GM12865 (cell line): Measurements from ENCODE around the gene MYT1.
"Not testable (repeated sequence)": the region's sequence is repeated elsewhere in the genome, so short reads cannot be mapped to it uniquely, and the experiment has no call there.

Source experiments
- DNase-seq: peaks from one replicate; pipeline ENCODE4 v3.0.0; 2010; ENCODE audit warnings: low read depth
- H3K4me3 ChIP-seq: 2 replicates; pipeline ENCODE4 v1.5.1; 2011; ENCODE audit warnings: mild to moderate bottlenecking, low read depth, low read length, control low read depth
- TF ChIP-seq, protein P1 (sequence below): IDR thresholded peaks from 2 replicates; pipeline ENCODE4 v1.5.1; 2011; ENCODE audit warnings: low read length, control low read depth, low read depth, inconsistent platforms; ENCODE audit not compliant: insufficient read depth; ENCODE audit errors: missing control alignments

Gene MYT1

DNA sequence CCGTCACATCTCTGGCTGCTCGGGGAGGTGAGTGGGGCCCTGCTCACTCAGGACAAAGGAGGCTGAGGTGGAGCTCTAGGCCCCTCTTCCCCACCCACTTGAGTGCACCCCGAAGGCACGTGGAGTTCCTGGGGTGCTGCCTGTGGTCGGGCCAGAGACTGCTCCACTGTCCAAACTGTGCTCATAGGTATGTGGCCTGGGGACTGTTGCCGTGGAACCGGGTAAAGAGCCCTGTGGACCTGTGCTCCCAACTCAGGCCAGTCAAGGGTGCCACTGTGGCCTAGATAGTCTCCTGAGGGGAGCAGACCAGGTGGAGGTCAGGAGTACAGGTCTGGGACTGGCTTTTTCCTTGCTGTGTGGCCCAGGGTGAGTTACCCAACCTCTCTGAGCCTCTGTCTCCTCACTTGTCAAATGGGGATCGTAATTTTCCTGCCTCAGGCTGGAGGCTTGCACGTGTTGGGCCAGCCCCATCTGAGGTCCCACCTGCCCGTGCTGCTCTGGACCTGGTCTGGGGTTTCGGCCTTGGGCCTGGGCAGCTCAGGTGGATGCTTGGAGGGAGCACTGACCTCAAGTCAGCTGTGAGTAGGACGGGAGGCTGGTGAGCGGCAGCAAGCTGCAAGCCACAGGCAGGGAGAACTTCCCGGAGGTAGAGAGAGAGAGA is 44.4 kb upstream of the MYT1 start:
- TF ChIP-seq, protein P1, sequence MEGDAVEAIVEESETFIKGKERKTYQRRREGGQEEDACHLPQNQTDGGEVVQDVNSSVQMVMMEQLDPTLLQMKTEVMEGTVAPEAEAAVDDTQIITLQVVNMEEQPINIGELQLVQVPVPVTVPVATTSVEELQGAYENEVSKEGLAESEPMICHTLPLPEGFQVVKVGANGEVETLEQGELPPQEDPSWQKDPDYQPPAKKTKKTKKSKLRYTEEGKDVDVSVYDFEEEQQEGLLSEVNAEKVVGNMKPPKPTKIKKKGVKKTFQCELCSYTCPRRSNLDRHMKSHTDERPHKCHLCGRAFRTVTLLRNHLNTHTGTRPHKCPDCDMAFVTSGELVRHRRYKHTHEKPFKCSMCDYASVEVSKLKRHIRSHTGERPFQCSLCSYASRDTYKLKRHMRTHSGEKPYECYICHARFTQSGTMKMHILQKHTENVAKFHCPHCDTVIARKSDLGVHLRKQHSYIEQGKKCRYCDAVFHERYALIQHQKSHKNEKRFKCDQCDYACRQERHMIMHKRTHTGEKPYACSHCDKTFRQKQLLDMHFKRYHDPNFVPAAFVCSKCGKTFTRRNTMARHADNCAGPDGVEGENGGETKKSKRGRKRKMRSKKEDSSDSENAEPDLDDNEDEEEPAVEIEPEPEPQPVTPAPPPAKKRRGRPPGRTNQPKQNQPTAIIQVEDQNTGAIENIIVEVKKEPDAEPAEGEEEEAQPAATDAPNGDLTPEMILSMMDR: no peak
- peak overlapping the region; percentile 32; the same call in 1 of the 2 replicates for H3K4me3 ChIP-seq
- no peak for DNase-seq

DNA sequence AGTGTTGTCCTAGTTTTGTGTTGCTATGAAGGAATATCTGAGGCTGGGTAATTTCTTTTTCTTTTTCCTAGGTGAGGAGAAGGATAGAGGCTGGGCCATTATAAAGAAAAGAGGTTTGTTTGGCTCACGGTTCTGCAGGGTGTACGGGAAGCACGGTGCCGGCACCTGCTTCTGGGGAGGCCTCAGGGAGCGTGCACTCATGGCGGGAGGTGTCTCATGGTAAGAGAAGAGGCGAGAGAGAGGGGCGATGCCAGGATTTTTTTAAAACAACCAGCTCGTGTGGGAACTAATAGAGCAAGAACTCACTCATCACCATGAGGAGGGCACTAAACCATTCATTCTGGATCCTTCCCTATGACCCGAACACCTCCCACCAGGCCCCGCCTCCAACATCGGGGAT is 42.7 kb upstream of the MYT1 start:
- TF ChIP-seq, protein P1: no peak

DNA sequence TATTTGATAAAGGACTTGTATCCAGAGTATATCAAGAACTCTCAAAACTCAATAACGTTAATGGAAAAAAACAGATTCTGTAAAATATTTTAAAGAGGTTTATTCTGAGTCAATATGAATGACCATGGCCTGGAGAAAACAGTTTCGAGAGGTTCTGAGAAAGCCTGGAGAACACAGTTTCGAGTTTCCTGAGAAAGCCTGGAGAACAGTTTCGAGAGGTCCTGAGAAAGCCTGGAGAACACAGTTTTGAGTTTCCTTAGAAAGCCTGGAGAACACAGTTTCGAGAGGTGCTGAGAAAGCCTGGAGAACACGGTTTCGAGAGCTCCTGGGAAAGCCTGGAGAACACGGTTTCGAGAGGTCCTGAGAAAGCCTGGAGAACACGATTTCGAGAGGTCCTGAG is 41.3 kb upstream of the MYT1 start:
- not testable (repeated sequence) for H3K4me3 ChIP-seq, DNase-seq

More for the DNA sequence above, 42.7 kb upstream of the MYT1 start:
- DNase-seq: no peak
- H3K4me3 ChIP-seq: no peak overlapping the region

- H3K4me3 ChIP-seq, DNase-seq: not testable (repeated sequence)
These were observed 40.7 kb upstream of the MYT1 start for GRCh38 chr20:64123517-64123916.

DNA sequence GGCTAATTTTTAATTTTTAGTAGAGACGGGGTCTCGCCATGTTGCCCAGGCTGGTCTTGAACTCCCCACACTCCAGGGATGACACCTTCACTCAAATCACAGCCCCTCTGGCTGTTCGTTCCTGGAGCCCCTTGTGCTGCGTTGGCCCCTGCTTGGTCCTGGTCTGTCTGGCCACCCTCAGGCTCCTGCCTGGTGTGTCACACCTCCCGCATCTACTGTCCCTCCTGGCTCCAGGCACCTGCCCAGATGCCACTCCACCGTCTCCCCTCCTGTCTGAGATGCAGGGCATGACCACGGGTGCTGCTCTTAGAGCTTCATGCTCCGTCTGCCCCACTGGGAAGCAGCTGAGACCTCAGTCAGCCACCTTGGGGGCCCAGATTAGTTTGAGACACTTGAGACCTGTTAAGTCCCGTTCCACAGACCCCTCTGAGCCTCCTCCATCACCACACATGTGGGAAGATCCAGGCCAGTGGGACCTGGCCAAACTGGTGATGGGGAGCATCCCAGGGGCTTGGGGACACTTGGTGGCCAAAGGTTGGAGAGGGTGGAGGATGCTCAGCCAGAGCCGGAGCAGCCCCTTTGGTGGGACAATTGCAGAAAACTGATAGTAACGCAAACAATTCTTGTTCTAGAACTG is 35.0 kb upstream of the MYT1 start:
- TF ChIP-seq, protein P1: no peak
- no peak overlapping the region for H3K4me3 ChIP-seq
- no peak for DNase-seq

DNA sequence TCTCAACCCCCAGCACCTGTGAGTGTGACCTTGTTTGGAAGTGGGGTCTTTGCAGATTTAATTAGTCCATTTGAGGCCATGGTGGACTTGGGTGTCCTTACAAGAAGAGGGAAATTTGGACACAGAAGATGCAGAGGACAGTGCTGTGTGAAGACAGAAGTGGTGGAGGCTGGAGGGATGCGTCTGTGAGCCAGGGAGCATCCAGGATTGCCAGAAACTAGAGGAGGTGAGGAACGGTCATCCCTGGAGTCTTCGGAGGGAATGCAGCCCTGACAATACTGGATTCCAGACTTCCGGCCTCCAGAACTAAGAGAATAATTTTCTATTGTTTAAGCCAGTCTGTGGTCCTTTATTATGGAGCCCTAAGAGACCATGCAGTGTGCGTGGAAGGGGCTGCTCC is 34.0 kb upstream of the MYT1 start:
- TF ChIP-seq, protein P1: no peak
- H3K4me3 ChIP-seq: no peak overlapping the region
- DNase-seq: no peak

DNA sequence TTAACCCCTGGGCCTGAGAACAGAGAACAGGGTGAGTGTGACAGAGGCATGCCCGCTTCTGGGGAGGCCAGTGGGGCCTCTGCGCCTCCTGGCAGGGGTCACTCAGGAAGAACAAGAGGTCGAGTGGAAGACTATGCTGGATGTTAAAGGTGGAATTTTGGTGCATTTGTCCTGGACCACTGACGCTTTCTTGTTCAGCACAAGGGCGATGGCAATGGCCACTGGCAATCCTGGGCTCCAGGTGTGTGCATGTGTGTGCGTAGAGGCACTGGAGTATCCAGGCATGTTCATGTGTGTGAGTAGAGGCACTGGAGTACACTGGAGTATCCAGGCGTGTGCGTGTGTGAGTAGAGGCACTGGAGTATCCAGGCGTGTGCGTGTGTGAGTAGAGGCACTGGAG is 33.4 kb upstream of the MYT1 start:
- TF ChIP-seq, protein P1: no peak
- H3K4me3 ChIP-seq: no peak overlapping the region
- no peak for DNase-seq

GRCh38 chr20:64131406-64131805 is 32.8 kb upstream of the MYT1 start:
- TF ChIP-seq, protein P1: no peak
- H3K4me3 ChIP-seq: no peak overlapping the region
- DNase-seq: peak; percentile 9
